GM12878 (cell line): ENCODE data around the gene IL1RL2. TPM values are rescaled to one million over a fixed set of nuclear protein-coding genes. Genes with fewer than 3 reads are reported as not detected.

ENCODE experiments used
- ATAC-seq: fragments of 200-7000 bp; cut with Tn5 transposase; 3 replicates; pipeline ENCODE4 v1.9.1; 2020; ENCODE audit warnings: mild to moderate bottlenecking, moderate library complexity
- BruUV-seq: library from RNA; stranded (reverse); fragments of 400-500 nt; replicated peaks from 2 replicates; lab custom pipeline; 2021; lab: Mats Ljungman, UMichigan
- CTCF ChIA-PET: fragments of 300-600 bp; sonication (Branson Sonifier 250); formaldehyde crosslinking; extraction: SDS; loops from one replicate; lab custom pipeline; 2021; ENCODE audit warnings: inconsistent platforms; lab: Yijun Ruan, JAX
- POLR2A ChIA-PET: fragments of 350-600 bp; formaldehyde crosslinking; extraction: SDS; loops from one replicate; lab custom pipeline; 2021; ENCODE audit warnings: inconsistent platforms; lab: Charles Lee
- RAD21 ChIA-PET: fragments of 300-600 bp; sonication (Branson Sonifier 250); formaldehyde crosslinking; loops from one replicate; lab custom pipeline; 2023; ENCODE audit warnings: antibody characterized with exemption; ENCODE audit not compliant: unreplicated experiment; lab: Charles Lee
- SMC1A ChIA-PET: fragments of 300-600 bp; sonication (Branson Sonifier 250); formaldehyde crosslinking; loops from one replicate; lab custom pipeline; 2023; ENCODE audit not compliant: unreplicated experiment, uncharacterized antibody; lab: Charles Lee
- DNase-seq: peaks from one replicate; pipeline ENCODE4 v3.0.0-alpha.2; 2011; ENCODE audit warnings: low read depth, low spot score
- FAIRE-seq: peaks from 3 replicates; lab custom pipeline; 2011; peaks lifted over from hg19 to GRCh38; lab: Jason Lieb, UNC
- H2AFZ ChIP-seq: 2 replicates; pipeline ENCODE4 v1.6.0; 2011; ENCODE audit warnings: low read depth, low read length, control low read depth; ENCODE audit not compliant: control insufficient read depth
- H3K27ac ChIP-seq: 2 replicates; pipeline ENCODE4 v1.5.1; 2011; ENCODE audit warnings: control low read depth; ENCODE audit not compliant: control insufficient read depth, insufficient read depth
- H3K27me3 ChIP-seq, 2 experiments: replicated peaks in 1 of 2; 2 replicates each; pipeline versions ENCODE4 v1.6.0 to v1.6.1; 2011; ENCODE audit warnings: low read length in 1 of 2; ENCODE audit not compliant: control insufficient read depth in 2 of 2, insufficient read depth in 2 of 2
- H3K36me3 ChIP-seq, 2 experiments: 2 replicates each; pipeline ENCODE4 v1.5.1; 2011; ENCODE audit warnings: low read length in 1 of 2; ENCODE audit not compliant: control insufficient read depth in 2 of 2, insufficient read depth in 2 of 2
- H3K4me1 ChIP-seq: 2 replicates; pipeline ENCODE4 v1.6.1; 2011; ENCODE audit warnings: mild to moderate bottlenecking, low read length, moderate library complexity, mixed read lengths; ENCODE audit not compliant: control insufficient read depth, insufficient read depth
- H3K4me2 ChIP-seq: 2 replicates; pipeline ENCODE4 v1.6.0; 2011; ENCODE audit warnings: control low read depth; ENCODE audit not compliant: control insufficient read depth, insufficient read depth
- H3K4me3 ChIP-seq: fragments of 200-600 bp; sonication (generic); 2 replicates; pipeline ENCODE4 v1.5.1; 2016
- H3K79me2 ChIP-seq: 2 replicates; pipeline ENCODE4 v1.6.0; 2011; ENCODE audit warnings: low read length; ENCODE audit not compliant: control insufficient read depth, insufficient read depth
- H3K9ac ChIP-seq: 2 replicates; pipeline ENCODE4 v1.8.0; 2011; ENCODE audit warnings: low read length, control low read depth, mixed read lengths; ENCODE audit not compliant: control insufficient read depth, insufficient read depth
- H3K9me3 ChIP-seq: replicated peaks from 3 replicates; pipeline ENCODE4 v1.5.1; 2011; ENCODE audit warnings: mild to moderate bottlenecking, low read length; ENCODE audit not compliant: control insufficient read depth, insufficient read depth
- H4K20me1 ChIP-seq: 2 replicates; pipeline ENCODE4 v1.6.0; 2011; ENCODE audit not compliant: control insufficient read depth, insufficient read depth
- ATF7 ChIP-seq: fragments of 450-650 bp; IDR thresholded peaks from 2 replicates; pipeline ENCODE4 v1.6.1; 2016; ENCODE audit warnings: low read depth, mild to moderate bottlenecking
- BACH1 ChIP-seq: fragments of 450-650 bp; IDR thresholded peaks from 2 replicates; pipeline ENCODE4 v1.6.1; 2017; ENCODE audit warnings: mild to moderate bottlenecking, borderline replicate concordance
- CBFB ChIP-seq: IDR thresholded peaks from 2 replicates; pipeline ENCODE4 v1.6.1; 2016; ENCODE audit warnings: antibody characterized with exemption, low read depth
- DPF2 ChIP-seq: fragments of 450-650 bp; IDR thresholded peaks from 2 replicates; pipeline ENCODE4 v1.6.1; 2017; ENCODE audit warnings: mild to moderate bottlenecking
- E2F4 ChIP-seq: IDR thresholded peaks from 2 replicates; pipeline ENCODE4 v1.6.1; 2012; ENCODE audit warnings: low read depth, low read length, improper control_type of control experiment
- IKZF1 ChIP-seq: fragments of 450-650 bp; conservative IDR thresholded peaks from 2 replicates; pipeline ENCODE4 v1.6.1; 2017; ENCODE audit warnings: antibody characterized with exemption, mild to moderate bottlenecking
- IKZF2 ChIP-seq, 2 experiments: fragments of 450-650 bp; IDR thresholded peaks; 2 replicates each; pipeline ENCODE4 v1.6.1; 2017; ENCODE audit warnings: mild to moderate bottlenecking in 2 of 2, moderate library complexity in 2 of 2
- LARP7 ChIP-seq: fragments of 450-650 bp; IDR thresholded peaks from 2 replicates; pipeline ENCODE4 v1.6.1; 2017; ENCODE audit warnings: mild to moderate bottlenecking
- MEF2B ChIP-seq: fragments of 450-650 bp; IDR thresholded peaks from 2 replicates; pipeline ENCODE4 v1.6.1; 2018; ENCODE audit warnings: mild to moderate bottlenecking, moderate library complexity; ENCODE audit not compliant: partially characterized antibody, poor library complexity, severe bottlenecking
- MYB ChIP-seq: fragments of 150-350 bp; IDR thresholded peaks from 2 replicates; pipeline ENCODE4 v1.6.1; 2014; ENCODE audit warnings: mild to moderate bottlenecking, low read depth, low read length, borderline replicate concordance
- NFIC ChIP-seq: IDR thresholded peaks from 2 replicates; pipeline ENCODE4 v1.6.1; 2012; ENCODE audit warnings: low read depth, mild to moderate bottlenecking, inconsistent platforms, low read length, moderate library complexity
- PBX3 ChIP-seq: IDR thresholded peaks from 2 replicates; pipeline ENCODE4 v1.6.1; 2011; ENCODE audit warnings: mild to moderate bottlenecking, low read depth, low read length, moderate library complexity; ENCODE audit not compliant: insufficient replicate concordance
- TCF7 ChIP-seq: IDR thresholded peaks from 2 replicates; pipeline ENCODE4 v1.6.1; 2014; ENCODE audit warnings: antibody characterized with exemption, borderline replicate concordance
- WGBS: methylation state at CpG from one replicate; pipeline ENCODE4 v1.1.6; 2016; ENCODE audit warnings: low lambda C conversion rate; ENCODE audit not compliant: insufficient replicate concordance, insufficient coverage; ENCODE audit errors: missing lambda C conversion rate; 5-methylcytosine and 5-hydroxymethylcytosine counted together
- in situ Hi-C: fragments of 300-500 bp; cut with MboI; formaldehyde crosslinking; loops from 9 replicates; pipeline ENCODE4 v1.14.3; 2018; ENCODE audit warnings: mixed read lengths
- intact Hi-C: fragments of 100-400 bp; cut with micrococcal nuclease; formaldehyde crosslinking; loops from one replicate; pipeline ENCODE4 v1.14.2; 2022; ENCODE audit not compliant: unreplicated experiment
- polyA plus RNA-seq, 11 experiments: library from polyadenylated mRNA; depleted of rRNA in 4 of 11; unstranded in 6 of 11; stranded (reverse) in 5 of 11; fragments of >200 nt; fragmentation: Nextera tagmentation in 4 of 11; fragmentation: Illumina TruSeq in 1 of 11; extraction: Ambion mirVana in 4 of 11; extraction: Trizol in 1 of 11; gene quantifications; 1 replicate in 1 of 11; 2 replicates in 10 of 11; pipeline versions ENCODE4 v1.2.1 to v1.2.3, GENCODE V29; 2011 to 2016; ENCODE audit warnings: inconsistent platforms in 2 of 11, missing spikeins in 2 of 11, low read depth in 1 of 11
- total RNA-seq, 4 experiments: library from RNA; depleted of rRNA in 3 of 4; stranded (reverse); fragments of >200 nt in 3 of 4; fragmentation: Illumina TruSeq in 1 of 4; extraction: Trizol in 1 of 4; gene quantifications; 2 replicates each; pipeline versions ENCODE4 v1.2.1 to v1.2.3, GENCODE V29; 2013 to 2021
- TF ChIP-seq, protein P1 (sequence below): fragments of 450-650 bp; IDR thresholded peaks from 2 replicates; pipeline ENCODE4 v1.6.1; 2017; ENCODE audit warnings: mild to moderate bottlenecking, low read depth, inconsistent platforms; ENCODE audit not compliant: poor library complexity, severe bottlenecking

IL1RL2 gene
- total and polyA plus RNA-seq, 10 of the 15 experiments (the other 5 are each of a cell fraction or from before 2014, with no cell fraction given): not detected

DNA sequence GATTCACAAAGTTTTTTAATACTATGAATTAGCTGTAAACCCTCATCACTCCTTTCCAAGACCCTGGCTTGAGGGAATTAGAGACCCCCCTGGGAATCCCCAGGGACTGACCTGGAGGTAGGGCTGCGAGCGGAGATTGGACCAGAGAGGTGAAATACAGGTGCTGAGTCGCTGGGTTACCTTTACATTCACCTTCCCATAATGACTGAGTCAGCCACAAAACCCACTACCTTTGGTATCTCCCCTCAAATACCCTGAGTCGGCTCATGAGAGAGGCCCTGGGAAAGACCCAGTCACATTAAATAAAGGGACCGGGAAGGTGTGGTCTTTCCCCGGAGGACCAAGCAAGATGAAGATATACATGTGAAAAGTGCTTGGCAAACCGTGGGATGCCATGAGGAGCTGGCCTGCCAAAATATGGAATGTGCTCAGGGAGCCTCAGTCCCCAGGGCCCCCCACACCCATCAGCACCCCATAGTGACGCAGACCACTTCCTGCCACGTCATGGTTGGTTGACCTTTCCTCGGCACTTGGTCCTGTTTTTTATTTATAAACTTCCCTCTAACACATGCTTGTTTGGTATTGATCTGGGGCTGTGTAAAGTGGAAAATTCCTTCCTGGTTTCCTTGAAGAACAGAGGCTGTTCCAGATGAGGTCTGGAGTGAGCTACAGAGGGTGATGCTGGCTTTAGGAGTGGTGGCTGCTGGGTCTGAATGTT is 51.4 kb downstream of the IL1RL2 start (continued):
- no peak for TF ChIP-seq PBX3
- peak; percentile 67 for TF ChIP-seq IKZF1
- TF ChIP-seq ATF7: 0 out of 2 replicates have a peak, but pooled peaks have one; percentile 6
- TF ChIP-seq MEF2B: peak; percentile 75
- peak; percentile 57 to 63; a peak in 3 of 4 replicates for TF ChIP-seq IKZF2 (IDR thresholded peaks at IDR 0.05)
- TF ChIP-seq MYB: no peak
- TF ChIP-seq DPF2: peak; percentile 54; the same call in 1 of the 2 replicates
- TF ChIP-seq, all 136 proteins: peak for 10

DNA sequence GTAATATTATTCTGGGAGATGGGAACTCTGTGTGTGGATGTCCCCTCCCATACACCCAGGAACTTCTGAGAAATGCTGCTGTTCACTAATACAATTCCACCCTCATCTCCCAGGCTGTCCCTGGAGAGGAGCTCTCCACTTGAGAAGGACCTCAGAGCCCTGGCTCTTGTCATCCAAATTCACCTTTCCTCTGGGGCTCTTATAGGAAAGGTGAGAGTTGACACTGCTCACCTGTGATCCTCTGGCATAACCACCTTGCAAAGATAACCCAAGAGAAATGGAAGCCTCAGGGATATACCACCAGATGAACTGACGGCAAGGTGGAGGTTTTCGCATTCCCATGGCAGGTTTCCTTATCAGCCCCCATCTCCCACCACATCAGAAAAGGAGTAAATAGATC is 52.0 kb downstream of the IL1RL2 start:
- intact Hi-C loops (loop anchor here (5.0 kb wide), 1 partner anchor 336 kb away; no protein-coding TSS in a partner anchor), in situ Hi-C loops (loop anchor here (5.0 kb wide), 1 partner anchor 216 kb away; no protein-coding TSS in a partner anchor)
- Histone ChIP-seq H3K36me3 (no peaks in the 10 kb centered on the region), H3K79me2 (no peaks in the 10 kb centered on the region), H3K9ac (no peak overlapping the region), H3K27ac (no peak overlapping the region), H3K9me3 (no peaks in the 10 kb centered on the region; the same call in 2 of the 3 replicates), H2AFZ (no peak overlapping the region), H3K4me1 (peaks cover 13% of the 10 kb centered on the region; the same call in 1 of the 2 replicates), H3K4me3 (no peak overlapping the region), H4K20me1 (no peaks in the 10 kb centered on the region), H3K27me3 (no peaks in the 10 kb centered on the region), H3K4me2 (no peak overlapping the region)
- BruUV-seq: no TSS peak
- 37% methylated on average over 2 of the region's 2 CpGs for WGBS
- DNase-seq: no peak
- ChIA-PET POLR2A (interaction anchor here (1.2 to 3.8 kb wide), 3 partner anchors 129 to 213 kb away, joined by 3 to 32 read pairs (median 8); no protein-coding TSS in a partner anchor), CTCF (interaction anchor here (0.5 to 13.1 kb wide), 15 partner anchors 12 to 377 kb away, joined by 3 to 370 read pairs (median 12); no protein-coding TSS in a partner anchor), SMC1A (interaction anchor here (0.9 to 9.8 kb wide), 16 partner anchors 13 to 354 kb away, joined by 3 to 157 read pairs (median 36); no protein-coding TSS in a partner anchor), RAD21 (interaction anchor here (0.9 to 5.9 kb wide), 12 partner anchors 72 to 354 kb away, joined by 3 to 124 read pairs (median 44); no protein-coding TSS in a partner anchor)
- TF ChIP-seq NFIC (no peak), E2F4 (no peak), LARP7 (no peak), BACH1 (no peak), TCF7 (no peak), CBFB (no peak)
- TF ChIP-seq, protein P1, sequence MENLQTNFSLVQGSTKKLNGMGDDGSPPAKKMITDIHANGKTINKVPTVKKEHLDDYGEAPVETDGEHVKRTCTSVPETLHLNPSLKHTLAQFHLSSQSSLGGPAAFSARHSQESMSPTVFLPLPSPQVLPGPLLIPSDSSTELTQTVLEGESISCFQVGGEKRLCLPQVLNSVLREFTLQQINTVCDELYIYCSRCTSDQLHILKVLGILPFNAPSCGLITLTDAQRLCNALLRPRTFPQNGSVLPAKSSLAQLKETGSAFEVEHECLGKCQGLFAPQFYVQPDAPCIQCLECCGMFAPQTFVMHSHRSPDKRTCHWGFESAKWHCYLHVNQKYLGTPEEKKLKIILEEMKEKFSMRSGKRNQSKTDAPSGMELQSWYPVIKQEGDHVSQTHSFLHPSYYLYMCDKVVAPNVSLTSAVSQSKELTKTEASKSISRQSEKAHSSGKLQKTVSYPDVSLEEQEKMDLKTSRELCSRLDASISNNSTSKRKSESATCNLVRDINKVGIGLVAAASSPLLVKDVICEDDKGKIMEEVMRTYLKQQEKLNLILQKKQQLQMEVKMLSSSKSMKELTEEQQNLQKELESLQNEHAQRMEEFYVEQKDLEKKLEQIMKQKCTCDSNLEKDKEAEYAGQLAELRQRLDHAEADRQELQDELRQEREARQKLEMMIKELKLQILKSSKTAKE: no peak
- ATAC-seq: no peak
- FAIRE-seq: no peak
